ENCODE measurements around the gene CBR1. TPM values are rescaled to one million over a fixed set of nuclear protein-coding genes. Genes with fewer than 3 reads are reported as not detected.

The CBR1 gene
- total and polyA plus RNA-seq, 2 donors (not counting 1 experiment from before 2014, with no cell fraction given), result 12.4 to 14.4 TPM

DNA sequence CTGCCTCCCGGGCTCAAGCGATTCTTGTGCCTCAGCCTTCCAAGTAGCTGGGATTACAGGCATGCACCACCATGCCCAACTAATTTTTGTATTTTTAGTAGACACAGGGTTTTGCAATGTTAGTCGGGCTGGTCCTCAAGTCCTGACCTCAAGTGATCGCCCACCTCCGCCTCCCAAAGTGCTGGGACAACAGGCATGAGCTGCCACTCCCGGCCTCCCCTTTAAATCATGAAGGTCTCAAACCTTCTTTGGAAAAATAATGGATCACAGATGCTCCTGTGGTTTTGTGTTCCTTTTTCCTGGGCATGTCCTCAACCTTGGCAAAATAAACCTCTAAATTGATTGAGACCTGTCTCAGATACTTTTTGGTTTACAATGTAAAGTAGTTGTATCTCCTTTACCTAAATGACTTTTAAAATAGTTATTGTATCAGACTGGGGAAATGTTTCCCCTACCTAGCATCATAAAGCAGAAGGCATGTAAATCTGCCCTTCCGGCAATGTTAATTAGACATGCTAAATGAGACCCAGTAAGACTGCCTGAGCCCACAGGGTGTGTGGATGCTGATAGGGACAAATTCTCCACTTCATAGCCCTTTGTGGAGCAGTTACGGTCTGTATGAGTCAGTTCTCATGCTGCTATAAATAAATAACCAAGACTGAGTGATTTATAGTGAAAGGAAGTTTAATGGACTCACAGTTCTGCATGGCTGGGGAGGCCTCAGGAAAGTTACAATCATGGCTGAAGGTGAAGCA lies 27.8 kb downstream of the CBR1 start:
- ATAC-seq (ENCODE audit: low read depth) (peak; percentile 56), DNase-seq (no peak)
- peaks cover 5% of the 10 kb centered on the region for H3K27me3 Mint-ChIP-seq
- CTCF ChIA-PET, result interaction anchor here (0.6 kb wide), 1 partner anchor 1749 kb away, joined by 4 read pairs; no protein-coding TSS in a partner anchor
- Histone ChIP-seq H3K79me2 (ENCODE audit: control insufficient read depth, insufficient read depth, low read length) (no peaks in the 10 kb centered on the region), H3K27ac (ENCODE audit: low read length in 2 of 2) (no peak overlapping the region), H3K4me1 (ENCODE audit: control insufficient read depth in 2 of 2, insufficient read depth in 2 of 2, low read length in 2 of 2) (peaks cover 6 to 10% of the 10 kb centered on the region in 2 donors), H2AFZ (ENCODE audit: insufficient read depth, low read depth, low read length, poor library complexity, severe bottlenecking) (peak overlapping the region; percentile 10), H3K27me3 (replicated peaks in 1 of 4; ENCODE audit: control extremely low read depth in 1 of 4, control insufficient read depth in 3 of 4, insufficient read depth in 4 of 4, low read length in 3 of 4) (peaks cover 0 to 3% (median 0%) of the 10 kb centered on the region in 4 experiments), H3K9ac (ENCODE audit: low read length) (no peak overlapping the region), H3K9me3 (ENCODE audit: control extremely low read depth in 1 of 3, control insufficient read depth in 2 of 3, insufficient read depth in 1 of 3, low read length in 2 of 3) (peaks cover 0 to 18% (median 17%) of the 10 kb centered on the region in 3 donors), H3K36me3 (replicated peaks in 1 of 2; ENCODE audit: control extremely low read depth in 1 of 2, control insufficient read depth in 1 of 2, extremely low read depth in 1 of 2, insufficient read depth in 2 of 2, low read length in 1 of 2) (no peaks in the 10 kb centered on the region), H3K4me2 (replicated peaks; ENCODE audit: low read depth, low read length, poor library complexity, severe bottlenecking) (peak overlapping the region; percentile 5), H4K20me1 (ENCODE audit: control insufficient read depth, insufficient read depth, low read length, poor library complexity, severe bottlenecking) (no peaks in the 10 kb centered on the region), H3K4me3 (ENCODE audit: control extremely low read depth in 1 of 5, extremely low read depth in 1 of 5, insufficient read depth in 1 of 5, low read depth in 2 of 5, low read length in 4 of 5) (no peak overlapping the region)
- POLR2A ChIA-PET, result no interaction called here
- WGBS (ENCODE audit: insufficient coverage), result 89% methylated on average over 7 of the region's 8 CpGs
- no peak overlapping the region for H3K4me3 Mint-ChIP-seq
- peaks cover 14% of the 10 kb centered on the region for H3K4me1 Mint-ChIP-seq
- H3K27ac Mint-ChIP-seq, result peak overlapping the region; percentile 59
- no peak for TF ChIP-seq CTCF (IDR thresholded peaks at IDR 0.05)
- no peak for TF ChIP-seq EZH2 (IDR thresholded peaks at IDR 0.05; ENCODE audit: borderline replicate concordance, insufficient read depth, low read depth, low read length, poor library complexity, severe bottlenecking)
- peaks cover 4% of the 10 kb centered on the region for H3K9me3 Mint-ChIP-seq (ENCODE audit: insufficient read depth)
- intact Hi-C loops (cut with micrococcal nuclease), result no loop called here

DNA sequence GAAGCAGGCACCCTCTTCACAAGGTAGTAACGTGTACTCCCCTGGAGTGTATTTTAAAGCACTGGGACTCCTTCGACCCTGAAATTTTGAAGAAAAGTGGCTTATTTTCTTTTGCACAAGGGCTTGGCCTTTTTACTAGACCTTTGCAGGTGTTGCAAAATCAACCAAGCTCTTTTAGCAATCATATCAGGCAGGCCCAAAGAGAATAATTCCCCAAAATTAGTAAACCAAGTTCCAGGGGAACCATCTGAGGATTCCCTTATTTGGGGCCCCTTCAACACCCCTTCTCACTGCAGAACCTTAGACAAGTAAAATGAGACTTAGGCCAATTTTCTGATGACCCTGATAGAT lies 28.3 kb downstream of the CBR1 start:
- POLR2A ChIA-PET, result no interaction called here
- H3K4me2 ChIP-seq (replicated peaks; ENCODE audit: low read depth, low read length, poor library complexity, severe bottlenecking), result no peak overlapping the region
- WGBS (ENCODE audit: insufficient coverage), result 25% methylated on average over 2 of the region's 2 CpGs

More for the DNA sequence above, 28.3 kb downstream of the CBR1 start:
- Mint-ChIP-seq H3K4me1 (peaks cover 14% of the 10 kb centered on the region), H3K27me3 (peaks cover 5% of the 10 kb centered on the region), H3K27ac (no peak overlapping the region), H3K4me3 (no peak overlapping the region), H3K9me3 (ENCODE audit: insufficient read depth) (peaks cover 4% of the 10 kb centered on the region)
- Histone ChIP-seq H3K27me3 (replicated peaks in 1 of 4; ENCODE audit: control extremely low read depth in 1 of 4, control insufficient read depth in 3 of 4, insufficient read depth in 4 of 4, low read length in 3 of 4) (peaks cover 0 to 3% (median 0%) of the 10 kb centered on the region in 4 experiments), H3K36me3 (replicated peaks in 1 of 2; ENCODE audit: control extremely low read depth in 1 of 2, control insufficient read depth in 1 of 2, extremely low read depth in 1 of 2, insufficient read depth in 2 of 2, low read length in 1 of 2) (no peaks in the 10 kb centered on the region), H3K79me2 (ENCODE audit: control insufficient read depth, insufficient read depth, low read length) (no peaks in the 10 kb centered on the region), H3K4me1 (ENCODE audit: control insufficient read depth in 2 of 2, insufficient read depth in 2 of 2, low read length in 2 of 2) (peaks cover 6 to 10% of the 10 kb centered on the region in 2 donors), H4K20me1 (ENCODE audit: control insufficient read depth, insufficient read depth, low read length, poor library complexity, severe bottlenecking) (no peaks in the 10 kb centered on the region), H3K9ac (ENCODE audit: low read length) (no peak overlapping the region), H2AFZ (ENCODE audit: insufficient read depth, low read depth, low read length, poor library complexity, severe bottlenecking) (peak overlapping the region; percentile 10), H3K27ac (ENCODE audit: low read length in 2 of 2) (no peak overlapping the region), H3K9me3 (ENCODE audit: control extremely low read depth in 1 of 3, control insufficient read depth in 2 of 3, insufficient read depth in 1 of 3, low read length in 2 of 3) (peaks cover 0 to 13% (median 12%) of the 10 kb centered on the region in 3 donors), H3K4me3 (ENCODE audit: control extremely low read depth in 1 of 5, extremely low read depth in 1 of 5, insufficient read depth in 1 of 5, low read depth in 2 of 5, low read length in 4 of 5) (no peak overlapping the region)
- CTCF ChIA-PET, result interaction anchor here (0.6 kb wide), 1 partner anchor 1750 kb away, joined by 4 read pairs; no protein-coding TSS in a partner anchor
- ATAC-seq (ENCODE audit: low read depth) (no peak), DNase-seq (no peak)
- no peak for TF ChIP-seq EZH2 (IDR thresholded peaks at IDR 0.05; ENCODE audit: borderline replicate concordance, insufficient read depth, low read depth, low read length, poor library complexity, severe bottlenecking)
- TF ChIP-seq CTCF (IDR thresholded peaks at IDR 0.05), result no peak
- intact Hi-C loops (cut with micrococcal nuclease), result no loop called here

All from B cell (primary cell).